ENCODE measurements around the gene MUC5B. TPM values are rescaled to one million over a fixed set of nuclear protein-coding genes. Genes with fewer than 3 reads are reported as not detected.
"Not testable (repeated sequence)": the region's sequence is repeated elsewhere in the genome, so short reads cannot be mapped to it uniquely, and the experiment has no call there.

Gene MUC5B
- total RNA-seq, 1 experiment from 2014 or later, result not detected

- no peak for DNase-seq (ENCODE audit: low read depth)
Measured at GRCh38 chr11:1202154-1202775, 20.6 kb upstream of the MUC5B start.

DNA sequence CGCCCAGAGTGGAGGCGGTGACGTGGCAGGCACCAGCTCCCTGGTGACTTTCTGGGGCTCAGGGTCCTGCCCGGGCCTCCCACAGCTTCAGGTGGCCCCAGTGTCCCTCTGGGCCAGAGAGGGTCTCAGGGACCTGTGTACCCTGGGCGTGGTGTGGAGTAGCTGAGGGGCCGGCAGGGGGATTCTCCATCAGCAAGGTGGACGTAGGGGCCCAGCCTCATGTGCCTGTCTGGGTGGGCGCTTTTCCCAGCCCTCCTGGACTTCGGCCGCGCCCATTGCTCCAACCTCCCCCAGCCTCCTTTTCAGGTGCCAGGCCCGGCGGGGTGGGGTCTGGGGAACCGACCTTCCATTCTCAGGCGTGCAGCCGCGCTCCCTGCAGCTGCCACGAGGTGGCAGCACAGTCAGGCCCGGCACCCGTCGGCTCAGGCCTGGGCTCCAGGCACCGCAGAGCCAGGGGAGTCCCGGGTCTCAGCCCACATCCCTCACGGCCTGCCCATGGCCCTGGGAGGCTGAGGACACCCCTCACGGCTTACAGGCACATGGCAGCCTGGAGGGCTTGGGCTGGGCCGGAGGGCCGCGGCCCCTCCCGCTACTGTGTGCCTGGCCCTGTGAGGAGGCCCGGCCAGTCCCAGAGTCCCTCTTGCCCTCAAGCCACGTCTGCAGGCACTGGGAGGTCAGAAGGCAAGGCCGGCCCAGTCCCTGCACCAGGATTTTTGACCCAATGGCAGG lies 19.9 kb upstream of the MUC5B start:
- DNase-seq (ENCODE audit: low read depth), result peak; percentile 66

GRCh38 chr11:1203505-1204271 lies 19.2 kb upstream of the MUC5B start:
- DNase-seq (ENCODE audit: low read depth), result peak; percentile 40

- DNase-seq (ENCODE audit: low read depth), result no peak
Measured at GRCh38 chr11:1204381-1205101, 18.3 kb upstream of the MUC5B start.

GRCh38 chr11:1205121-1205986 lies 17.5 kb upstream of the MUC5B start:
- no peak for DNase-seq (ENCODE audit: low read depth)

DNA sequence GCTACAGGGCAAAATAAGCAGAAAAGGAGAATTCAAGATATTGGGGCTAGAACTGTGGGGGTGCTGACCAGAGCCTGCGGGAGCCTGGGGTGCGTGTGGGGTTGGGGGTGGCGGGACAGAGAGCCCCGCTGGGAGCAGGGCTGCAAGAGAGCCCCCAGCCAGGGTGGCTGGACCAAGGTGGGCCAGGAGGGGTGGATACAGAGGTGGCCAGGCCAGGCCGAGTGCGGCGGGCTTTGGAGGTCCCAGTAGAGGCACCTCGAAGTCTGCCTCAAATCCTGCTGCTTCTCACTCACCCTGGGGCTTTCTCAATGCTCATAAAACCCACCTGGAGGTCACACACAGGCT lies 16.9 kb upstream of the MUC5B start:
- no peak for DNase-seq (ENCODE audit: low read depth)

DNA sequence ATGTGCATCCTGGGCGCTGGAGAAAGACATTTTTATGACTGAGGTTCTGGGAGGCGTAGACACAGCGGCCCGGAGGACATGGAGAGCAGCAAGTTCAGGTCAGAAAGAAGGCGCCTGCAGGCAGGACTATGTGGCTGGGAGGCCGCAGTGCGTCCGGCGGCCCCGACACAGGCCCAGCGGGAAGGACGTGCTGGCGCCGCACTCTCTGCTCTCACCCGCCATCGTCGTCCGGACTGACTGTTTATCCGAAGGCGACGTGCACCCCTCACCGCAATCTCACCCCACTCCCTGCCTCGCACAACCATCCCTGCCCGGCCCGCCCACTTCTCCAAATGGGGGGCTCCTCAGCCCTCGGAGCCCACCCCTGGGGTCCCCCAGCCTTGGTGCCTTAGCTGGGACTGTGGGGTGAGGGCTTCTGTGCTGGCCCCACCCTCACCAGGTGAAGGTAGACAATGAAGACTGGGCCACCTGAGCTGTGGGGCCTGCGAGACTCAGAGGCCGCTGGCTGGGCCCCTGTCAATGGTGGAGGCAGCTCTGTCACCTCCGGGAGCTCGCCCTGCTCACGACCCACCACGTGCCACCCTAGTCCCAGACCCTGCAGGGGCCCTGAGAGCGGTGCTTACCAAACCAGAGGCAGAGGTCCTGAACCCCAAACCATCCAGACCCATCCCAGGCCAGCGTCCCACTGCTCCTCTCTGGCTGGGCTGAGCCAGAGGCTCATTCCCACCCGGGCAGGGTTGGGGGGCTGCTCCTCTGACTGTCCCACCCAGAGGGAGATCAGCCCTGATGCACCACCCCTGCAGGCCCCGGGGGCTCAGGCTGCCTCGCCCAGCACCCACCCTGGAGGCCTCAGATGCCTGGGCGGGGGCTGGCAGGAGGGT lies 16.2 kb upstream of the MUC5B start:
- DNase-seq (ENCODE audit: low read depth), result no peak

DNA sequence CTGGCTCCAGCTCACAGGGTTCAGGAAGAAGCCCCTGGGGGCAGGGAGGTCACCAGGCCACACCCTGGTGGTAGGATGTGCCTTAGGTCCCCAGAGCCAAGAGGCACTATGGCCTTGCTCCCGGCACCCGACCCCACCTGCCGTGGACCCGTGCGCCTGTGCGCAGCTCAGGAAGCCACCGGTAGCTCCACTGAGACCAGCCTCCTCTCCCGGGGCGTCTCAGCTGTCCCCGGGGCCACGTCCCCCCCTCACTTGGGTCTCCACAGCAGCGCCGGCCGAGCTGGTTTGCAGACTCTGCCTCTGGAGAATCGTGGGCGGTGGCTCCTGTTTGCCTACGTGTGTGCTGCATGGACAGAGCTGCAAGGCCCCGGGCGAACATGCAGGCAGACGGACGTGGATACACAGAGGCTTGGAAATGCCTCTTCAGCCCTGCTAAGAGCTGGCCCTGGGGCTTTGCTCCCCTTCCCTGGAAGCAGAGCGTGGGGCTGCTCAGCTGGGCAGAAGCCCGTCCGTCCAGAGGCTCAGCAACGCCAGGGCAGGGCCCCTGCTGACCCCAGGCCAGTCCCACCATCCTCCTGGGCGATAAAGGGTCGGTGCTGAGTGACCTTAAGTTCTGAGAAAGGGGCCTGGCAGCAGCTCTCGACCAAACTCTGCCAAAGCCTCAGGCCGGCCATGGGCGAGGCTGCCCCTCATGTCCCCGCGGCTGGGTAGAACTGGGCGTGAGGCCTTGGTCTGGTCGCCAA lies 15.3 kb upstream of the MUC5B start:
- no peak for DNase-seq (ENCODE audit: low read depth)

DNA sequence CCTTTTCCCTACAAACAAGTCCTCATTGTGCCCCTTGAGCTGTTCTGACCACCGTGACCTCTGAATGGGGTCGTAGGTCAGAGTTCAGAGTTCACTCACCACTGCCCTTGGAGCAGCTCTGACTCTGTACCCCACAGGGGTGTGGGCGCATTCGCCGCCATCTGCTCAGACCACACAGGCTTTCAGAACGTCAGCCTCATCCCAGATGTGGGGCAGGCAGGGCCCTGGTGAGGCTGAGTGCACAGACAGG lies 14.8 kb upstream of the MUC5B start:
- no peak for DNase-seq (ENCODE audit: low read depth)

- no peak for DNase-seq (ENCODE audit: low read depth)
Measured at GRCh38 chr11:1208394-1209261, 14.2 kb upstream of the MUC5B start.

DNA sequence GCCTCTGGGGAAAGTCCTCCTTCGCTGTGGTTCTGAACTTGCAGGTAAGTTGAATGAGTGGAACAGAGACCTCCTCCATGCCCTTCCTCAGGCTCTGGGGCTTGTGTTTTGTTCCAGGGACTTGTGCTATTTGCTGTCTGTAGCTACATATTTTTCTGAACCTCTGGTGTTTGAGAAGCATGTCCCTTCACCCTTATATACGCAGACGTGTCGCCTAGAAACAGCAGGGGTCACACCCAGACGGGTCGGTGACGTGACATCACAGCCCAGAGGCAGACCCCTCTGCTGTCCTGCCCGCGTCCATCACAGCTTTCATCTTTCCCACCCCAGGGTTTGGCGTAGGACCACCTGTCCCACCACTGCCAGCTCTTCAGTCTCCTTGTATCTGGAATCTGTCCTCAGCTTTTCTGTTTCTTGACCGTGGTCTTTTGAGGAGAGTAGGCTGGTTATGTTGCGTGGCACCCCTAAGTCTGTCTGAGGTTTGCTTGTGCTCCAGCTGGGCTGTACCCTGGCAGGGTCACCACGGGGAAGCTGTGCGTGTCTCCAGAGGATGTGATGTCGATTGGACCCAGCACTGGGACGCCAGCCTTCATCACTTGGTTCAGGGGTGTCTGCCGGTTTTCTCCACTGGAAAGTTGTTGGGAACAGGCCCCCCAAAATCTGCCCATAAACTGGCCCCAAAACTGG lies 13.4 kb upstream of the MUC5B start:
- DNase-seq (ENCODE audit: low read depth), result no peak

- no peak for DNase-seq (ENCODE audit: low read depth)
Measured at GRCh38 chr11:1211838-1212237, 11.0 kb upstream of the MUC5B start.

GRCh38 chr11:1215826-1216225 lies 7.0 kb upstream of the MUC5B start:
- not testable (repeated sequence) for DNase-seq (ENCODE audit: low read depth)

- DNase-seq (ENCODE audit: low read depth), result no peak
Measured at GRCh38 chr11:1217151-1217550, 5.7 kb upstream of the MUC5B start.

- no peak for DNase-seq (ENCODE audit: low read depth)
Measured at GRCh38 chr11:1218256-1218787, 4.5 kb upstream of the MUC5B start.

DNA sequence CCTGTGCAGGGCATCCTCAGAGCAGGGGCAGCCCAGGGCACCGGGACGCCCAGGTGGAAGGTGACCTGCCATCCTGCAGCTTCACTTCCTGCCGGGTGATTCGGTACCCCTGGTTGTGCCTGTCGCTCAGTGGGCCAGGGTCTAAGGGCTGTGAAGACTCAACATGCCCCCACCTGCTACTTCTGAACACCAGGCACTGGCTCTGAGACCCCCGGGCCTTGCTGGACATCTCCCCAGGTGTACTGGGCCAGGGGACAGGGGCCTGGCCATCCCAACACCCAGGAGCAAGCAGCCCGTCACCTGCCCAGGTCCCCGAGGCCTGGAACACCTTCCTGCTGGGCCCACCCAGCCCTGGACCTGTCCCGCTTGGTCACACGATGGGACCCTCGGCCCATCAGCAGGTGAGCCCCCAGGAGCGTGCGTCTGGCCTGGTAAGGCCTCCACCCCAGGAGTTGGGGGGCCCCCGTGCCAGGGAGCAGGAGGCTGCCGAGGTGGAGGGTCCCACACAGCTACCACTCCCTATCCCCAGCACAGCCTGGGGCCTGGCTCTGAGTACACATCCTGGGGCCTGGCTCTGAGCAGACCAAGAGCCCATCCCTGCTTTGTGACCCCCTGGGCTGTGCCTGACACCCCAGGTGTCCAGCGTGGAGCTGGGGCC lies 3.9 kb upstream of the MUC5B start:
- no peak for DNase-seq (ENCODE audit: low read depth)

GRCh38 chr11:1219446-1219833 lies 3.4 kb upstream of the MUC5B start:
- DNase-seq (ENCODE audit: low read depth), result no peak
